ENCODE measurements around the gene ZNF132.

ZNF132 gene

DNA sequence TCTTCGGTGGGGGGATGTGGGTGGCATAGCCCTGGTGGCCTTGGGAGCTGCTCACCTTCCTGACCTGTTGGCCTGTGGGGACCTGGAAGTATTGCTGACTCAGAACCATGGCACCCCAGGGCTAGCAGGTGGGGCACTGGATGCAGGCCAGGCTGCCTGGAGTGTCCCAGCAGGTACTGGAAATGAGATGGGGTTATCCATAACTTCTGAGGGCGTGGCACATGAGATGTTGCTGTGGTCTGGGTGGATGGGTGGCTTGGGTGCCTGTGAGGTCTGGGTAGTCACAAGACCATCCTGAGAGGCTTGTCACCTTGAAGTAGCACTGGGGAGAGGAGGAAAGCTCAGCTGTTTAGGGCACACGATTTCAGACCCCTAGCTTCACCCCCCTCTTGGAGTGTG is 45.1 kb downstream of the ZNF132 start:
- H3K4me3 ChIP-seq (replicated peaks; ENCODE audit: low read depth, low read length): no peak overlapping the region
- TF ChIP-seq CTCF (IDR thresholded peaks at IDR 0.05; ENCODE audit: low read depth, low read length, missing control alignments): no peak
- DNase-seq (ENCODE audit: extremely low read depth, low read depth): no peak

DNA sequence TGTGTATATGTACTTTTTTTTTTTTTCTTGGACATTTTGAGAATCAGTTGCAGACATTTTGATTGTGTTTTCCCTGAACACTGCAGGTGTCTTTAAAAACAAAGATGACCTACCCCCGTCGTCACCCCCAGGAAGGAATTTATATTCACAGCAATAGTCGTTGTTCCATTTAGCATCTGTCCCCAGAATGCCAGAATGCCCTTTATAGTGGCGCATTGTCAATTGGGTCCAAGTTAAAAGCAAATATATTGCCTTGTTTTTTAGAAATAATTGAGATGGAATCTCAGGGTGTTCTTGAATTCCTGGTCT is 46.3 kb downstream of the ZNF132 start:
- H3K4me3 ChIP-seq (replicated peaks; ENCODE audit: low read depth, low read length): no peak overlapping the region
- no peak for DNase-seq (ENCODE audit: extremely low read depth, low read depth)
- no peak for TF ChIP-seq CTCF (IDR thresholded peaks at IDR 0.05; ENCODE audit: low read depth, low read length, missing control alignments)

- TF ChIP-seq CTCF (IDR thresholded peaks at IDR 0.05; ENCODE audit: low read depth, low read length, missing control alignments): no peak
- no peak for DNase-seq (ENCODE audit: extremely low read depth, low read depth)
- H3K4me3 ChIP-seq (replicated peaks; ENCODE audit: low read depth, low read length): no peak overlapping the region
Observed at GRCh38 chr19:58392945-58393724, 46.8 kb downstream of the ZNF132 start.

GRCh38 chr19:58388175-58388526 is 51.8 kb downstream of the ZNF132 start:
- DNase-seq (ENCODE audit: extremely low read depth, low read depth): no peak
- peak overlapping the region; percentile 92 for H3K4me3 ChIP-seq (replicated peaks; ENCODE audit: low read depth, low read length)
- no peak for TF ChIP-seq CTCF (IDR thresholded peaks at IDR 0.05; ENCODE audit: low read depth, low read length, missing control alignments)

GRCh38 chr19:58387338-58388174 is 52.4 kb downstream of the ZNF132 start:
- H3K4me3 ChIP-seq (replicated peaks; ENCODE audit: low read depth, low read length): peak overlapping the region; percentile 92
- TF ChIP-seq CTCF (IDR thresholded peaks at IDR 0.05; ENCODE audit: low read depth, low read length, missing control alignments): no peak
- DNase-seq (ENCODE audit: extremely low read depth, low read depth): no peak

DNA sequence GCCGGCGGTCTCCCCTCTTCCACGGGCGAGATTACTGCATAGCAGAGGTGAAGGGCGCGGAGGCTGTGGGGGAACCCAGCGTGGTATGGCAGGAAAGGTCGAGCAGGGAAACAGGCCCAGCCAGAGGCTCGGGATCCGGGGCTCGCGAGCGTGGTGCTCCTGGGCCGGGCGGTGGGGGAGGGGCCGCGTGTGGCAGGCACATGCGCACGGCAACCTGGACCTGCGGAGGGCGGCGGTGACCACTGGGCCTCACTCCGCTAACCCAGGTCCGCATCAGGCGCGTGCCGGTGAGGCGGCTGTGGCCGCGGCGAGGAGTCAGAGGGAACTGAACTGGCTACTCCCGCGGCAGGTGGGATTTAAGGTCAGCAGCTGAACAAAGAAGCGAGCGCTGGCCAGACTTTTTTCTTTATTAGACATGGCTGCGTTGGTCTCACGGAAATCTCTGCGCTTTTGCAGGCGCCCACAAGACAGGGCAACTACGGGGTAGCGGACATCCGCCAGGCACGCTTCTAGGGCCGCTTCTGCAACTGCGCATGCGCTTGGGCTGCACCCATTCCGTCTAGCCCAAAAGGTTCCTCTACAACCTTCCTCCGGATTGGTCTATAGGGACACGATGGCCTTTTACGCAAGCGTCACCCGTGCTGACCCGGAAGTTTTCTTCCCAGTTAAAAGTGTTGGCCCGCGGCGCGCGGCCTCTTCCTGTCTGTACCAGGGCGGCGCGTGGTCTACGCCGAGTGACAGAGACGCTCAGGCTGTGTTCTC is 53.2 kb downstream of the ZNF132 start, which contains the start of gene RPS5:
Gene RPS5, plus strand, starts transcription at position 694 of the 762 bp plus-strand sequence. CDS start 869 bp downstream, outside the sequence.
- peak; percentile 98 for DNase-seq (ENCODE audit: extremely low read depth, low read depth)
- peak within 1 kb of the TSS; percentile 92 for H3K4me3 ChIP-seq (replicated peaks; ENCODE audit: low read depth, low read length)
- no peak for TF ChIP-seq CTCF (IDR thresholded peaks at IDR 0.05; ENCODE audit: low read depth, low read length, missing control alignments)
